Gastroesophageal sphincter (tissue), 3 donors: ENCODE results near the gene SNTG2.

Experiments used
- CTCF ChIP-seq, 4 experiments: fragments of 200-600 bp in 2 of 4; fragments of 450-650 bp in 2 of 4; sonication (generic) in 1 of 4; IDR thresholded peaks; one replicate each; pipeline ENCODE4 v1.5.1; 2017 to 2019; ENCODE audit warnings: antibody characterized with exemption in 4 of 4, mild to moderate bottlenecking in 2 of 4, moderate library complexity in 2 of 4
- EP300 ChIP-seq: sonication (generic); formaldehyde crosslinking; IDR thresholded peaks from one replicate; pipeline ENCODE4 v1.6.1; 2017; ENCODE audit warnings: antibody characterized with exemption, mild to moderate bottlenecking
- POLR2A ChIP-seq, 2 donors: fragments of 450-650 bp; IDR thresholded peaks; one replicate each; pipeline ENCODE4 v1.6.1; 2017; ENCODE audit warnings: antibody characterized with exemption in 2 of 2, mild to moderate bottlenecking in 2 of 2, moderate library complexity in 1 of 2
- POLR2AphosphoS5 ChIP-seq: sonication (generic); formaldehyde crosslinking; IDR thresholded peaks from one replicate; pipeline ENCODE4 v1.6.1; 2017; ENCODE audit warnings: antibody characterized with exemption

- TF ChIP-seq CTCF (IDR thresholded peaks at IDR 0.05): no peak
- TF ChIP-seq POLR2AphosphoS5: no peak
- no peak for TF ChIP-seq EP300
- no peak for TF ChIP-seq POLR2A (IDR thresholded peaks at IDR 0.05)
Observed at GRCh38 chr2:937530-937929, 13.1 kb upstream of the SNTG2 start.
